H9 (cell line): ENCODE measurements around the gene CACNA1D. TPM values are rescaled to one million over a fixed set of nuclear protein-coding genes. Genes with fewer than 3 reads are reported as not detected.
A peak's percentile ranks its signal among the peaks of the same experiment; 100 is the strongest.

Experiments
- DNase-seq: peaks from one replicate; pipeline ENCODE4 v3.0.0-alpha.2; 2017
- H2AFZ ChIP-seq: one replicate; pipeline ENCODE4 v1.6.1; 2013; ENCODE audit warnings: mild to moderate bottlenecking, low read length, control low read depth, moderate library complexity
- H2AK5ac ChIP-seq: 2 replicates; pipeline ENCODE4 v1.6.1; 2013; ENCODE audit warnings: low read length, control low read depth, mixed read lengths; ENCODE audit not compliant: insufficient read length
- H2BK120ac ChIP-seq: one replicate; pipeline ENCODE4 v1.6.1; 2013; ENCODE audit warnings: low read depth, mild to moderate bottlenecking, low read length, control low read depth, inconsistent platforms; ENCODE audit not compliant: poor library complexity, severe bottlenecking
- H2BK12ac ChIP-seq: 2 replicates; pipeline ENCODE4 v1.6.1; 2013; ENCODE audit warnings: low read length, control low read depth, mixed read lengths, low read depth; ENCODE audit not compliant: insufficient read length
- H2BK15ac ChIP-seq: 2 replicates; pipeline ENCODE4 v1.6.1; 2013; ENCODE audit warnings: low read depth, low read length, control low read depth
- H2BK20ac ChIP-seq: one replicate; pipeline ENCODE4 v1.6.1; 2013; ENCODE audit warnings: low read depth, mild to moderate bottlenecking, low read length, control low read depth, inconsistent platforms; ENCODE audit not compliant: poor library complexity, severe bottlenecking
- H2BK5ac ChIP-seq: 2 replicates; pipeline ENCODE4 v1.6.1; 2013; ENCODE audit warnings: low read length, control low read depth, mixed read lengths; ENCODE audit not compliant: insufficient read length
- H3K14ac ChIP-seq: 2 replicates; pipeline ENCODE4 v1.6.1; 2013; ENCODE audit warnings: low read length, control low read depth; ENCODE audit not compliant: insufficient read depth
- H3K18ac ChIP-seq: 2 replicates; pipeline ENCODE4 v1.6.1; 2013; ENCODE audit warnings: low read depth, mild to moderate bottlenecking, mixed read lengths, low read length, control low read depth; ENCODE audit not compliant: insufficient read length
- H3K23ac ChIP-seq: 2 replicates; pipeline ENCODE4 v1.6.1; 2013; ENCODE audit warnings: low read length, control low read depth, mixed read lengths, low read depth; ENCODE audit not compliant: insufficient read length
- H3K23me2 ChIP-seq: 2 replicates; pipeline ENCODE4 v1.6.1; 2013; ENCODE audit warnings: low read depth, mild to moderate bottlenecking, mixed read lengths, low read length, control low read depth; ENCODE audit not compliant: insufficient read length, poor library complexity, severe bottlenecking
- H3K27ac ChIP-seq: 2 replicates; pipeline ENCODE4 v1.5.1; 2013; ENCODE audit warnings: low read length, control low read depth, mixed read lengths, low read depth; ENCODE audit not compliant: insufficient read length
- H3K27me3 ChIP-seq: 2 replicates; pipeline ENCODE4 v1.6.1; 2013; ENCODE audit warnings: low read length, control low read depth, inconsistent platforms; ENCODE audit not compliant: insufficient read depth
- H3K4ac ChIP-seq: 2 replicates; pipeline ENCODE4 v1.6.1; 2013; ENCODE audit warnings: low read depth, mild to moderate bottlenecking, control low read depth, inconsistent platforms, low read length, moderate library complexity
- H3K4me1 ChIP-seq: 2 replicates; pipeline ENCODE4 v1.6.1; 2013; ENCODE audit warnings: low read length, control low read depth, inconsistent platforms; ENCODE audit not compliant: insufficient read depth
- H3K4me2 ChIP-seq: 2 replicates; pipeline ENCODE4 v1.6.1; 2013; ENCODE audit warnings: low read length, control low read depth, mixed read lengths; ENCODE audit not compliant: insufficient read length, insufficient read depth
- H3K56ac ChIP-seq: 2 replicates; pipeline ENCODE4 v1.6.1; 2013; ENCODE audit warnings: low read depth, mild to moderate bottlenecking, mixed read lengths, low read length, control low read depth; ENCODE audit not compliant: insufficient read length
- H3K79me1 ChIP-seq: 2 replicates; pipeline ENCODE4 v1.6.1; 2013; ENCODE audit warnings: low read depth, mild to moderate bottlenecking, moderate library complexity, low read length, control low read depth, inconsistent platforms; ENCODE audit not compliant: insufficient read depth, poor library complexity, severe bottlenecking
- H3K79me2 ChIP-seq: 2 replicates; pipeline ENCODE4 v1.6.1; 2013; ENCODE audit warnings: low read length, control low read depth, inconsistent platforms; ENCODE audit not compliant: insufficient read depth
- H3K9ac ChIP-seq: 2 replicates; pipeline ENCODE4 v1.6.1; 2013; ENCODE audit warnings: low read length, control low read depth, mixed read lengths; ENCODE audit not compliant: insufficient read length; ENCODE audit errors: extremely low read depth
- H3K9me3 ChIP-seq: one replicate; pipeline ENCODE4 v1.6.1; 2013; ENCODE audit warnings: low read depth, low read length, inconsistent platforms; ENCODE audit not compliant: control insufficient read depth
- H3T11ph ChIP-seq: one replicate; pipeline ENCODE4 v1.6.1; 2013; ENCODE audit warnings: mild to moderate bottlenecking, low read length, control low read depth, inconsistent platforms
- H4K20me1 ChIP-seq: one replicate; pipeline ENCODE4 v1.6.1; 2013; ENCODE audit not compliant: control insufficient read depth, insufficient read length, insufficient read depth
- H4K5ac ChIP-seq: 2 replicates; pipeline ENCODE4 v1.6.1; 2013; ENCODE audit warnings: low read depth, mild to moderate bottlenecking, mixed read lengths, low read length, control low read depth; ENCODE audit not compliant: insufficient read length
- H4K8ac ChIP-seq: replicated peaks from 2 replicates; pipeline ENCODE4 v1.6.1; 2013; ENCODE audit warnings: low read length, control low read depth, mixed read lengths, low read depth; ENCODE audit not compliant: insufficient read length
- H4K91ac ChIP-seq: 2 replicates; pipeline ENCODE4 v1.6.1; 2013; ENCODE audit warnings: low read depth, mild to moderate bottlenecking, moderate library complexity, mixed read lengths, low read length, control low read depth; ENCODE audit not compliant: insufficient read length
- H3K27ac Mint-ChIP-seq, 3 experiments: 2 replicates in 2 of 3; 3 replicates in 1 of 3; pipeline ENCODE4 v1.8.0; 2020 to 2021; ENCODE audit warnings: mixed read lengths in 3 of 3, mild to moderate bottlenecking in 1 of 3, moderate library complexity in 1 of 3
- H3K27me3 Mint-ChIP-seq: 2 replicates; pipeline ENCODE4 v1.8.0; 2021; ENCODE audit warnings: low read depth, mild to moderate bottlenecking, moderate library complexity, mixed read lengths
- H3K36me3 Mint-ChIP-seq, 3 experiments: 2 replicates in 2 of 3; 3 replicates in 1 of 3; pipeline ENCODE4 v1.8.0; 2020 to 2021; ENCODE audit warnings: low read depth in 3 of 3, mixed read lengths in 3 of 3; ENCODE audit not compliant: insufficient read depth in 1 of 3
- H3K4me1 Mint-ChIP-seq, 2 experiments: 2 replicates each; pipeline ENCODE4 v1.8.0; 2020; ENCODE audit warnings: mixed read lengths in 2 of 2
- H3K4me3 Mint-ChIP-seq, 2 experiments: 2 replicates in 1 of 2; 3 replicates in 1 of 2; pipeline ENCODE4 v1.8.0; 2020 to 2021; ENCODE audit warnings: mild to moderate bottlenecking in 2 of 2, mixed read lengths in 2 of 2, moderate library complexity in 1 of 2
- H3K9me3 Mint-ChIP-seq, 2 experiments: 2 replicates in 1 of 2; 3 replicates in 1 of 2; pipeline ENCODE4 v1.8.0; 2020; ENCODE audit warnings: mild to moderate bottlenecking in 2 of 2, mixed read lengths in 2 of 2, moderate library complexity in 1 of 2
- WGBS: extraction: QIAGEN DNeasy Blood & Tissue Kit; methylation state at CpG from one replicate; pipeline ENCODE4 v1.1.7; 2013; ENCODE audit warnings: missing lambda C conversion rate, low lambda C conversion rate, mixed read lengths; ENCODE audit not compliant: insufficient read length; ENCODE audit errors: extremely low coverage; 5-methylcytosine and 5-hydroxymethylcytosine counted together
- total RNA-seq: library from RNA; stranded (reverse); gene quantifications from 2 replicates; pipeline ENCODE4 v1.2.1, GENCODE V29; 2021
- TF ChIP-seq, protein P1 (sequence below): fragments of 200-600 bp; sonication (generic); conservative IDR thresholded peaks from 3 replicates; pipeline ENCODE4 v1.8.0; 2021; ENCODE audit warnings: antibody characterized with exemption, mild to moderate bottlenecking

The CACNA1D gene
- total RNA-seq, 1 experiment from 2014 or later: 3.5 TPM

- no CpG with 5 or more reads among the region's 10 CpGs for WGBS
- no peak overlapping the region for H4K8ac ChIP-seq
- no peak overlapping the region for H4K5ac ChIP-seq
- H3K79me1 ChIP-seq: no peaks in the 10 kb centered on the region
- H4K91ac ChIP-seq: no peak overlapping the region
- Mint-ChIP-seq H3K27ac (no peak overlapping the region; a peak in 1 of 7 replicates), H3K27me3 (no peaks in the 10 kb centered on the region; the same call in 1 of the 2 replicates), H3K4me1 (no peaks in the 10 kb centered on the region; a peak in 1 of 4 replicates), H3K4me3 (no peak overlapping the region), H3K36me3 (peaks cover 0 to 17% (median 11%) of the 10 kb centered on the region in 3 experiments; a peak in 5 of 7 replicates), H3K9me3 (no peaks in the 10 kb centered on the region)
- H2BK20ac ChIP-seq: no peak overlapping the region
- no peak overlapping the region for H3K27ac ChIP-seq
- DNase-seq: peak; percentile 21
- no peaks in the 10 kb centered on the region for H3K79me2 ChIP-seq
- H3K4ac ChIP-seq: no peak overlapping the region
- no peaks in the 10 kb centered on the region for H3K27me3 ChIP-seq
- H2BK120ac ChIP-seq: no peak overlapping the region
- H2AFZ ChIP-seq: no peak overlapping the region
- TF ChIP-seq, protein P1, sequence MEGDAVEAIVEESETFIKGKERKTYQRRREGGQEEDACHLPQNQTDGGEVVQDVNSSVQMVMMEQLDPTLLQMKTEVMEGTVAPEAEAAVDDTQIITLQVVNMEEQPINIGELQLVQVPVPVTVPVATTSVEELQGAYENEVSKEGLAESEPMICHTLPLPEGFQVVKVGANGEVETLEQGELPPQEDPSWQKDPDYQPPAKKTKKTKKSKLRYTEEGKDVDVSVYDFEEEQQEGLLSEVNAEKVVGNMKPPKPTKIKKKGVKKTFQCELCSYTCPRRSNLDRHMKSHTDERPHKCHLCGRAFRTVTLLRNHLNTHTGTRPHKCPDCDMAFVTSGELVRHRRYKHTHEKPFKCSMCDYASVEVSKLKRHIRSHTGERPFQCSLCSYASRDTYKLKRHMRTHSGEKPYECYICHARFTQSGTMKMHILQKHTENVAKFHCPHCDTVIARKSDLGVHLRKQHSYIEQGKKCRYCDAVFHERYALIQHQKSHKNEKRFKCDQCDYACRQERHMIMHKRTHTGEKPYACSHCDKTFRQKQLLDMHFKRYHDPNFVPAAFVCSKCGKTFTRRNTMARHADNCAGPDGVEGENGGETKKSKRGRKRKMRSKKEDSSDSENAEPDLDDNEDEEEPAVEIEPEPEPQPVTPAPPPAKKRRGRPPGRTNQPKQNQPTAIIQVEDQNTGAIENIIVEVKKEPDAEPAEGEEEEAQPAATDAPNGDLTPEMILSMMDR: no peak
- H3K14ac ChIP-seq: no peak overlapping the region
- H3K23ac ChIP-seq: no peak overlapping the region
- H3K18ac ChIP-seq: no peak overlapping the region
- no peaks in the 10 kb centered on the region for H3K9me3 ChIP-seq
- H2BK5ac ChIP-seq: no peak overlapping the region
- H2BK15ac ChIP-seq: no peak overlapping the region
- no peaks in the 10 kb centered on the region for H4K20me1 ChIP-seq
- H3K9ac ChIP-seq: no peak overlapping the region
- no peak overlapping the region for H3K56ac ChIP-seq
- no peak overlapping the region for H2AK5ac ChIP-seq
- no peaks in the 10 kb centered on the region for H3K23me2 ChIP-seq
- H3T11ph ChIP-seq: no peak overlapping the region
- H2BK12ac ChIP-seq: no peak overlapping the region
- no peaks in the 10 kb centered on the region for H3K4me1 ChIP-seq
- no peak overlapping the region for H3K4me2 ChIP-seq
Measured at GRCh38 chr3:53813876-53814275, 319.5 kb downstream of the CACNA1D start.
